HepG2 (cell line): ENCODE results near the gene MAP3K1. TPM values are rescaled to one million over a fixed set of nuclear protein-coding genes. Genes with fewer than 3 reads are reported as not detected.
A peak's percentile ranks its signal among the peaks of the same experiment; 100 is the strongest.

ENCODE experiments used
- CCDC6 ChIP-seq: sonication (generic); formaldehyde crosslinking; IDR thresholded peaks from 2 replicates; pipeline ENCODE4 v1.8.1; 2022; ENCODE audit warnings: mild to moderate bottlenecking, missing genetic modification reagents, moderate library complexity
- CEBPG ChIP-seq: IDR thresholded peaks from 2 replicates; pipeline ENCODE4 v1.6.1; 2016
- E2F2 ChIP-seq: sonication (generic); formaldehyde crosslinking; IDR thresholded peaks from 2 replicates; pipeline ENCODE4 v1.4.0; 2020; ENCODE audit warnings: missing genetic modification reagents, borderline replicate concordance
- HNF4A ChIP-seq: sonication (generic); formaldehyde crosslinking; IDR thresholded peaks from 2 replicates; pipeline ENCODE4 v1.4.0; 2020; ENCODE audit warnings: missing genetic modification reagents
- HOXD1 ChIP-seq: sonication (generic); formaldehyde crosslinking; IDR thresholded peaks from 2 replicates; pipeline ENCODE4 v1.5.0; 2020; ENCODE audit warnings: missing genetic modification reagents
- IKZF5 ChIP-seq: IDR thresholded peaks from 2 replicates; pipeline ENCODE4 v1.6.1; 2018; ENCODE audit warnings: missing genetic modification reagents, mild to moderate bottlenecking, missing compliant biosample characterization
- KMT2A ChIP-seq: sonication (generic); formaldehyde crosslinking; IDR thresholded peaks from 2 replicates; pipeline ENCODE4 v1.4.0; 2020; ENCODE audit warnings: missing genetic modification reagents
- NR2F6 ChIP-seq, 2 experiments: IDR thresholded peaks; 2 replicates each; pipeline ENCODE4 v1.6.1; 2016; ENCODE audit warnings: antibody characterized with exemption in 1 of 2, mild to moderate bottlenecking in 1 of 2
- POLR2AphosphoS5 ChIP-seq: IDR thresholded peaks from 2 replicates; pipeline ENCODE4 v1.6.1; 2012; ENCODE audit warnings: low read depth, low read length
- PPARG ChIP-seq: conservative IDR thresholded peaks from 2 replicates; pipeline ENCODE4 v1.6.1; 2016; ENCODE audit warnings: missing biosample characterization, missing genetic modification reagents
- RAD21 ChIP-seq: fragments of 450-650 bp; formaldehyde crosslinking; IDR thresholded peaks from 2 replicates; pipeline ENCODE4 v1.5.0; 2020; ENCODE audit warnings: mild to moderate bottlenecking
- RARA ChIP-seq: IDR thresholded peaks from 2 replicates; pipeline ENCODE4 v1.6.1; 2016; ENCODE audit warnings: missing genetic modification reagents, missing compliant biosample characterization
- ZNF562 ChIP-seq: sonication (generic); formaldehyde crosslinking; IDR thresholded peaks from 2 replicates; pipeline ENCODE4 v1.8.0; 2022; ENCODE audit warnings: missing genetic modification reagents, borderline replicate concordance
- polyA plus RNA-seq, 8 experiments: library from polyadenylated mRNA; depleted of rRNA in 3 of 8; stranded (reverse) in 7 of 8; unstranded in 1 of 8; fragments of >200 nt; fragmentation: Illumina TruSeq in 4 of 8; extraction: Trizol in 4 of 8; gene quantifications; 2 replicates each; pipeline versions ENCODE4 v1.2.1 to v1.2.3, GENCODE V29; 2011 to 2016; ENCODE audit warnings: low read depth in 4 of 8, missing spikeins in 1 of 8, mixed read lengths in 1 of 8; ENCODE audit not compliant: insufficient read depth in 1 of 8
- total RNA-seq, 5 experiments: library from RNA; depleted of rRNA; stranded (reverse); fragments of >200 nt; fragmentation: Illumina TruSeq; extraction: Trizol; gene quantifications; 2 replicates each; pipeline ENCODE4 v1.2.3, GENCODE V29; 2016; ENCODE audit warnings: low read depth in 1 of 5
- TF ChIP-seq, protein P1 (sequence below): IDR thresholded peaks from 2 replicates; pipeline ENCODE4 v1.6.1; 2016; ENCODE audit warnings: missing compliant biosample characterization, missing genetic modification reagents, borderline replicate concordance
- TF ChIP-seq, protein P2 (sequence below): sonication (generic); formaldehyde crosslinking; conservative IDR thresholded peaks from 2 replicates; pipeline ENCODE4 v1.8.0; 2022; ENCODE audit warnings: low read depth, missing genetic modification reagents
- TF ChIP-seq, protein P3 (sequence below): sonication (generic); formaldehyde crosslinking; IDR thresholded peaks from 2 replicates; pipeline ENCODE4 v1.4.0; 2020; ENCODE audit warnings: missing genetic modification reagents
- TF ChIP-seq, protein P4 (sequence below), 2 experiments: sonication (generic) in 1 of 2; formaldehyde crosslinking in 1 of 2; IDR thresholded peaks; 2 replicates each; pipeline versions ENCODE4 v1.4.0 to v1.6.1; 2016 to 2020; ENCODE audit warnings: borderline replicate concordance in 1 of 2, low read depth in 1 of 2, mild to moderate bottlenecking in 1 of 2, missing genetic modification reagents in 1 of 2

The MAP3K1 gene
- total and polyA plus RNA-seq, 2 of the 13 experiments (the other 11 are each of a cell fraction or from before 2014, with no cell fraction given), result 16.4 to 30.3 TPM

DNA sequence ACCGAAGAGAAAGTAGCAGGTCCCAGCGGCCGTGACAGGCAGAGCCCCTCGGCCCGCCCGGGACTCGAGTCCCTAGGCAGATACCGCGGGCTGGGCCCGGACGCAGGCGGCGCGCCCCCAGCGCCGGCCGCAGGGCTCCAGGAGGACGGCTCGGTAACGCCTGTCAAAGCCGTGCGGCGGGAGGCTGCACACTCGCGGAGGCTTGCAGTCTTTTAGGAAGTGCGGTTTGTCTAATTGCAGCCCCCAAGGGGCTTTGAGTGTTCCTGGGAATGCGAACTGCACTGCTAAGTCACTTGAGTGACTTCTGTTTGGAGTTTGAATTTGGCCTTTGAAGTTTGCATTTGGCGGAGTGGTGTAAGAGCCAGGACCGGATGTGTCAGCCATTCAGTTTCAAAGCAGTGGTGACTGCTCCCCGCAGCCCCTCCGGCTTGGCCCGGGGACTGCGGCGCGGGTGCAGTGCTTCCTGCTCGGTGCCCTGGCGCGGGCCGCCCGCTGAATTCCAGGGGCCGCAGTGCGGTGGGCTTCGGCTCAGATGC, 1.3 kb downstream of the MAP3K1 start (continued):
- TF ChIP-seq, protein P1, sequence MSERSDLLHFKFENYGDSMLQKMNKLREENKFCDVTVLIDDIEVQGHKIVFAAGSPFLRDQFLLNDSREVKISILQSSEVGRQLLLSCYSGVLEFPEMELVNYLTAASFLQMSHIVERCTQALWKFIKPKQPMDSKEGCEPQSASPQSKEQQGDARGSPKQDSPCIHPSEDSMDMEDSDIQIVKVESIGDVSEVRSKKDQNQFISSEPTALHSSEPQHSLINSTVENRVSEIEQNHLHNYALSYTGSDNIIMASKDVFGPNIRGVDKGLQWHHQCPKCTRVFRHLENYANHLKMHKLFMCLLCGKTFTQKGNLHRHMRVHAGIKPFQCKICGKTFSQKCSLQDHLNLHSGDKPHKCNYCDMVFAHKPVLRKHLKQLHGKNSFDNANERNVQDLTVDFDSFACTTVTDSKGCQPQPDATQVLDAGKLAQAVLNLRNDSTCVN (CRISPR knock-in tag), result peak; percentile 22; the same call in 1 of the 2 replicates
- peak; percentile 43; the same call in 1 of the 2 replicates for TF ChIP-seq POLR2AphosphoS5
- no peak for TF ChIP-seq HOXD1 (CRISPR knock-in tag)
- peak; percentile 36; the same call in 1 of the 2 replicates for TF ChIP-seq RARA (CRISPR knock-in tag)
- TF ChIP-seq, protein P2, sequence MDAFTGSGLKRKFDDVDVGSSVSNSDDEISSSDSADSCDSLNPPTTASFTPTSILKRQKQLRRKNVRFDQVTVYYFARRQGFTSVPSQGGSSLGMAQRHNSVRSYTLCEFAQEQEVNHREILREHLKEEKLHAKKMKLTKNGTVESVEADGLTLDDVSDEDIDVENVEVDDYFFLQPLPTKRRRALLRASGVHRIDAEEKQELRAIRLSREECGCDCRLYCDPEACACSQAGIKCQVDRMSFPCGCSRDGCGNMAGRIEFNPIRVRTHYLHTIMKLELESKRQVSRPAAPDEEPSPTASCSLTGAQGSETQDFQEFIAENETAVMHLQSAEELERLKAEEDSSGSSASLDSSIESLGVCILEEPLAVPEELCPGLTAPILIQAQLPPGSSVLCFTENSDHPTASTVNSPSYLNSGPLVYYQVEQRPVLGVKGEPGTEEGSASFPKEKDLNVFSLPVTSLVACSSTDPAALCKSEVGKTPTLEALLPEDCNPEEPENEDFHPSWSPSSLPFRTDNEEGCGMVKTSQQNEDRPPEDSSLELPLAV (CRISPR knock-in tag), result no peak
- TF ChIP-seq NR2F6 (IDR thresholded peaks at IDR 0.05), result no peak
- TF ChIP-seq NR2F6 (CRISPR knock-in tag; IDR thresholded peaks at IDR 0.05), result peak; percentile 24; the same call in 1 of the 2 replicates
- TF ChIP-seq, protein P3, sequence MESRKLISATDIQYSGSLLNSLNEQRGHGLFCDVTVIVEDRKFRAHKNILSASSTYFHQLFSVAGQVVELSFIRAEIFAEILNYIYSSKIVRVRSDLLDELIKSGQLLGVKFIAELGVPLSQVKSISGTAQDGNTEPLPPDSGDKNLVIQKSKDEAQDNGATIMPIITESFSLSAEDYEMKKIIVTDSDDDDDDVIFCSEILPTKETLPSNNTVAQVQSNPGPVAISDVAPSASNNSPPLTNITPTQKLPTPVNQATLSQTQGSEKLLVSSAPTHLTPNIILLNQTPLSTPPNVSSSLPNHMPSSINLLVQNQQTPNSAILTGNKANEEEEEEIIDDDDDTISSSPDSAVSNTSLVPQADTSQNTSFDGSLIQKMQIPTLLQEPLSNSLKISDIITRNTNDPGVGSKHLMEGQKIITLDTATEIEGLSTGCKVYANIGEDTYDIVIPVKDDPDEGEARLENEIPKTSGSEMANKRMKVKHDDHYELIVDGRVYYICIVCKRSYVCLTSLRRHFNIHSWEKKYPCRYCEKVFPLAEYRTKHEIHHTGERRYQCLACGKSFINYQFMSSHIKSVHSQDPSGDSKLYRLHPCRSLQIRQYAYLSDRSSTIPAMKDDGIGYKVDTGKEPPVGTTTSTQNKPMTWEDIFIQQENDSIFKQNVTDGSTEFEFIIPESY (CRISPR knock-in tag), result no peak
- peak; percentile 55 for TF ChIP-seq CEBPG (CRISPR knock-in tag)
- TF ChIP-seq RAD21 (CRISPR knock-in tag), result no peak
- TF ChIP-seq PPARG (CRISPR knock-in tag), result no peak; the same call in 1 of the 2 replicates
- TF ChIP-seq KMT2A (CRISPR knock-in tag), result peak; percentile 97
- TF ChIP-seq ZNF562 (CRISPR knock-in tag), result no peak
- 0 out of 2 replicates have a peak, but pooled peaks have one; percentile 38 for TF ChIP-seq CCDC6 (CRISPR knock-in tag)
- TF ChIP-seq, protein P4, sequence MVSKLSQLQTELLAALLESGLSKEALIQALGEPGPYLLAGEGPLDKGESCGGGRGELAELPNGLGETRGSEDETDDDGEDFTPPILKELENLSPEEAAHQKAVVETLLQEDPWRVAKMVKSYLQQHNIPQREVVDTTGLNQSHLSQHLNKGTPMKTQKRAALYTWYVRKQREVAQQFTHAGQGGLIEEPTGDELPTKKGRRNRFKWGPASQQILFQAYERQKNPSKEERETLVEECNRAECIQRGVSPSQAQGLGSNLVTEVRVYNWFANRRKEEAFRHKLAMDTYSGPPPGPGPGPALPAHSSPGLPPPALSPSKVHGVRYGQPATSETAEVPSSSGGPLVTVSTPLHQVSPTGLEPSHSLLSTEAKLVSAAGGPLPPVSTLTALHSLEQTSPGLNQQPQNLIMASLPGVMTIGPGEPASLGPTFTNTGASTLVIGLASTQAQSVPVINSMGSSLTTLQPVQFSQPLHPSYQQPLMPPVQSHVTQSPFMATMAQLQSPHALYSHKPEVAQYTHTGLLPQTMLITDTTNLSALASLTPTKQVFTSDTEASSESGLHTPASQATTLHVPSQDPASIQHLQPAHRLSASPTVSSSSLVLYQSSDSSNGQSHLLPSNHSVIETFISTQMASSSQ (IDR thresholded peaks at IDR 0.05; ENCODE audit: low read depth), result no peak
- TF ChIP-seq, protein P4 (CRISPR knock-in tag; IDR thresholded peaks at IDR 0.05; ENCODE audit: borderline replicate concordance), result no peak
- TF ChIP-seq E2F2, result peak; percentile 47; the same call in 1 of the 2 replicates
- peak; percentile 41 for TF ChIP-seq HNF4A (CRISPR knock-in tag)
- peak; percentile 86 for TF ChIP-seq IKZF5
